ENCODE measurements around the gene PGR.

DNA sequence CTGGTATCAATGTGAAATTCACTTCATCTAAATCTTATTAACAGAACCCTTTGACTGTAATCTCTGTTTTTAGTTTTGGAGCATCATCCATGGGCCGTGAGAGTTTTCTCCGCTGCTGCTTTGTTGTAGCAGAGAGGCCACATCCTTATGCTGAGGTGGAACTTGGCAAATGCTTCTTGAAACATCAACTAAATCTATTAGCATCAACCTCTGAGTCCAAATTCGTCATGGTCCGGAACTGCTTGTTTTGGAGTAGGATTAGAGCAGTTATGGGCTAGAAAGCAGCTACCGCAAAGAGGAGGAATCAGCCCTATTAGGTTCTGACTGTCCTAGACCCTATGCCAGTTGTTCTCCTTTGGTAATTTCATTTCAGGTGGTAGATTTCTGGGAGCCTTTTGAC is 117.7 kb downstream of the PGR start:
- no peak for TF ChIP-seq CTCF (IDR thresholded peaks at IDR 0.05)
- TF ChIP-seq POLR2A (IDR thresholded peaks at IDR 0.05): no peak
